A673 (cell line): ENCODE results near the gene AGBL5.

ENCODE experiments used
- CTCF ChIP-seq: fragments of 300-800, 200-600 bp; sonication (generic); conservative IDR thresholded peaks from 2 replicates; pipeline ENCODE4 v1.5.1; 2017; ENCODE audit warnings: low read depth, mild to moderate bottlenecking, antibody characterized with exemption, low read length, moderate library complexity, mixed read lengths
- EZH2 ChIP-seq: fragments of 200-600 bp; sonication (generic); IDR thresholded peaks from 2 replicates; pipeline ENCODE4 v1.6.1; 2017; ENCODE audit warnings: borderline replicate concordance, low read depth, mild to moderate bottlenecking, mixed read lengths, antibody characterized with exemption, low read length; ENCODE audit not compliant: poor library complexity, severe bottlenecking

- TF ChIP-seq CTCF, result no peak
- TF ChIP-seq EZH2, result no peak
These were observed 24.9 kb downstream of the AGBL5 start for GRCh38 chr2:27076323-27076722.
